Loucy (cell line): ENCODE results near the gene ITGA6.

Source experiments
- CTCF ChIP-seq: fragments of 200-600 bp; sonication (generic); conservative IDR thresholded peaks from 2 replicates; pipeline ENCODE4 v1.5.1; 2014; ENCODE audit warnings: mild to moderate bottlenecking, antibody characterized with exemption, low read length
- EZH2phosphoT487 ChIP-seq: fragments of 200-600 bp; IDR thresholded peaks from 2 replicates; pipeline ENCODE4 v1.6.1; 2018; ENCODE audit warnings: antibody characterized with exemption, mild to moderate bottlenecking, moderate library complexity, borderline replicate concordance

GRCh38 chr2:172399765-172400164, 27.6 kb upstream of the ITGA6 start:
- TF ChIP-seq CTCF (no peak), EZH2phosphoT487 (no peak)
